H54 (cell line): ENCODE measurements around the gene SYMPK.
"Not testable (repeated sequence)": the region's sequence is repeated elsewhere in the genome, so short reads cannot be mapped to it uniquely, and the experiment has no call there.

ENCODE experiments used
- DNase-seq: peaks from one replicate; pipeline ENCODE4 v3.0.0; 2011; ENCODE audit warnings: low spot score, mixed read lengths; ENCODE audit not compliant: insufficient read length
- FAIRE-seq: peaks from 3 replicates; lab custom pipeline; 2011; peaks lifted over from hg19 to GRCh38; lab: Jason Lieb, UNC
- POLR2A ChIP-seq: IDR thresholded peaks from 2 replicates; pipeline ENCODE4 v1.6.1; 2011; ENCODE audit warnings: low read depth, mild to moderate bottlenecking, low read length

SYMPK gene

DNA sequence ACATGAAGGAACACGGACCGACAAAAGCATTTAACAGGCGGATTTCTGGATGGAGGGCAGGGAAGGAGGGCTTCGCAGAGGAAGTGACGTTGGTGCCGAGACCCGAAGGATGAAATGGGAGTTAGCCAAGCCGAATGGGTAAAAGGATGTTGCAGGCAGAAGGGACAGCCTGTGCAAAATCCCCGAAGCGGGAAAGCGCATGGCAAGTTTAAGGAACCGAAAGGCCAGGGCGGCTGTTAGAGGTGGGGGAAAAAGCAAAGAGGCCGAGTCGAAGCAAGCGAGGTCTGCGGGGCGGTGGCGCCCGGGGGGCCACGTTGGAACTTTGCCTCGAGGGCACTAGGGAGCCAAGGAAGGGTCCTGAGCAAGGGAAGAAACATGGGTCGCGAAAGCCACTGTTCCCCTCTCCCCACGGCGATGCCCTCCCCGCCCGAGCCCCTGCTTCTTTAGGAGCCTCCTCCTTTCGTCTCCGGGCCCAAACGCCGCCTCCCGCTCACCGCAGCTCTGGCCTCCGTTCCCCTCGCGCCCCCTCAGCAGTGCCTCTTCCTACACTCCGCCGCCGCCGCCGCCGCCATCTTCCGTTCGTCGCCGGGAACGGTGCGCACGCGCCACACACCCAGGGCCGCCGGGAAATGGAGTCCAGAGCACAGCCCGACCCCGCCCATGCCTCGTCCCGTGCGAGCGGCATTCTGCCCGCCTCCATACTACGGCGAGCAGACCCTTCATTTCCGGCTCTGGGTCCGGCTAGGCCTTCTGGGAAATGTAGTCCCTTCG is at the start of gene SYMPK:
Gene SYMPK, minus strand, starts transcription at position 584 of the 771 bp plus-strand sequence. CDS start 8,652 bp downstream, outside the sequence.
- FAIRE-seq (peak; percentile 65), DNase-seq (peak; percentile 96)
- TF ChIP-seq POLR2A: peak; percentile 41

DNA sequence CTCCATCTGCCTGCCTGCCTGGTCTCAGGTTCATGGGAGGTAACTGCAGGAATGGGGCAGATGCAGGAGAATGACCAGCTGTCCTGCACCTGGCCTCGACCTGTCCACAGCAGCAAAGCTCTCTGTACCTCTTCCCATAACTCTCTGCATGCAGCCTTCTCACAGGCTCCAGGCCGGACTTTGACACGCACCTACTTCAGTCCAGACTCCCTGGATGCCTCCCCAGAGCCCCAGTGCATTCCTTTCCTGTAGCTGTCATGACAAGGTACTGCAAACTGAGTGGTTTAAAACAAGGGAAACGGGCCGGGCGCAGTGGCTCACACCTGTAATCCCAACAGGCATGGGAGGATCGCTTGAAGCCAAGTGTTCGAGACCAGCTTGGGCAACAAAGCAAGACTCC is 48.3 kb upstream of the SYMPK start:
- TF ChIP-seq POLR2A: no peak
- FAIRE-seq (no peak), DNase-seq (no peak)

DNA sequence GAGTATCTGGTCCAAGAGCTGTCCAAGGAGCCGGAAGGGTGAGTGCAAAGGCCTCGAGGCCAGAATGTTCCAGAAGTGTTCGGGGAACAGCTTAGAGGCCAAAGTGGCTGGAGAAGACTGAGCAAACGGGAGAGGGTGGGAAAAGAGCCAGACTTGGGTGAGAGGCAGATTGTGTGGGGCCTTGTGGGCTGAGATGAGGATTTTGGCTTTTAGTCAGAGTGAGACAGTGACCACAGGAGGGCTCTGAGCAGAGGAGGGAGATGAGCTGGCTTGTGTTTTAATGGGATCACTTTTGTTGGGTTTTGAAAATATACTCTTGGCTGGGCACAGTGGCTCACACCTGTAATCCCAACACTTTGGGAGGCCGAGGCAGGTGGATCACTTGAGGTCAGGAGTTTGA is 46.0 kb upstream of the SYMPK start:
- no peak for FAIRE-seq
- no peak for TF ChIP-seq POLR2A
- no peak for DNase-seq

DNA sequence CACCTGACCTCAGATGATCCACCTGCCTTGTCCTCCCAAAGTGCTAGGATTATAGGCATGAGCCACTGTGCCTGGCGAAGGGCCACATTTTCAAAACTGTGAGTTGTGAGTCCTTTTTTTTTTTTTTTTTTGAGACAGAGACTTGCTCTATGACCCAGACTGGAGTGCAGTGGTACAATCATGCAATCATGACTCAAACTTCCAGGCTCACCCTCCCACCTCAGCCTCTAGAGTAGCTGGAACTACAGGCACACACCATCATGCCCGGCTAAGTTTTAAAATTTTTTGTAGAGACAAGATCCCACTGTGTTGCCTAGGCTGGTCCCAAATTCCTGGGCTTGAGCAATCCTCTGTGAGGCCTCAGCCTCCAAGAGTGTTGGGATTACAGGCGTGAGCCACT is 43.3 kb upstream of the SYMPK start:
- no peak for TF ChIP-seq POLR2A
- FAIRE-seq (no peak), DNase-seq (no peak)

DNA sequence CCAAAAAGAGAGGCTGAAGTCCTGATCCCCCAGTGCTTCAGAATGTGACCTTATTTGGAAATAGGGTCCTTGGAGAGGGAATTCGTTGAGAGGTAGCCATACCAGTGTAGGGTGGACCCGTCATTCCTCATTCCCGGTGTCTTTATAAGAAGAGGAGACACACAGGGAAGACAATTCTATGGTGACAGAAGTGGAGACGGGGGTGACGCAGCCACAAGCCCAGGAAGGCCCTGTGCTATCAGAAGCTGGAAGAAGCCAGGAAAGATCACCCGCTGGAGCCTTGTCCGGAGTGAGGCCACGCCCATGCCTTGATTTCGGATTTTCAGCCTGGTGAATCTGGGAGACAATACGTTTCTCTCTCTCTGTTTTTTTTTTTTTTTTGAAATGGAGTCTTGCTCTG is 42.1 kb upstream of the SYMPK start:
- TF ChIP-seq POLR2A: no peak
- DNase-seq (no peak), FAIRE-seq (no peak)

DNA sequence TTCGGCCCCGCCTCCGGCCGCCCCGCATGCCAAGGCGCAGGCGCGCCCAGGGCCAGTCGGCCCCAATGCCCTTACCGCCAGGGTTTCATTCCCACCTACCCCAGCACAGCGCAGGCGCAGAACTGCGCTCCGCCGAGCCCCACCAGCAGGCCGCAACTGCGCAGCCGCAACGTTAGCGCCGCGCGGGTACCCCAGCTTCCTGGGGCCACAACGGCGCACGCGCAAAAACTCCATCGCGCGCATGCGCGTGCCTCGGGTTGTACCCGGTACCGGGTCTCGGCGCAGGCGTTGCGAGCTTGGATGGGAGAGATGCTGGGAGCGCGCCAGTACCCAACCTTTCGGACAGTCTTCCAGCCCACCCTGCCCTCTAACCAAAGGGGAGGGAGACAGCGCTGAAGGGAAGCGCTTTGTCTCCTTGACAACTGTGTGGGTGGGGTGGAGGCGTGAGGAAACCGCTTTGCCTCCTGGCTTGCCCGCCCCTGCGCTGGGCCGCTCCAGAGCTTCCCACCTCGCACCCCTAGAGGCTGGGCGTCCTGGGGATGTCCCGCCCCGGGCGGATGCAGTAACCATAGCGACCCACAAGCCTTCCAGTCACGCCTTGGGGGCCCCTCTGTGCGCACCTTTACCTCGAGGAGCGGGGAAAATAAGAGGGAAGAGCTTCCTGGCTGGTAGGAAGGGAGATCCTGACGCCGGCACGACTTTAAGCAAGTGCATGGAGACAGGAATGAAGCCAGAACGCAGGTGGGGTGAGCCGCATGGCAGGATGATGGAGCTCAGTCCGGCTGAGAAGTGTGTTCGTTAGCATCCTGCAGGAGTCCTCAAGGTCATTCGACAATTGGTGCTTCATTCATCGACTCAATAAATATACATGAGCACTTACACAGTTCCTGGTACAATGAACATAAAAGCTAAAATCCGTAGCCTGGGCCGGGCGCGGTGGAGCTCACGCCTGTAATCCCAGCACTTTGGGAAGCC is 40.0 kb upstream of the SYMPK start:
- DNase-seq (peak; percentile 99), FAIRE-seq (peak; percentile 6)
- peak; percentile 69 for TF ChIP-seq POLR2A

DNA sequence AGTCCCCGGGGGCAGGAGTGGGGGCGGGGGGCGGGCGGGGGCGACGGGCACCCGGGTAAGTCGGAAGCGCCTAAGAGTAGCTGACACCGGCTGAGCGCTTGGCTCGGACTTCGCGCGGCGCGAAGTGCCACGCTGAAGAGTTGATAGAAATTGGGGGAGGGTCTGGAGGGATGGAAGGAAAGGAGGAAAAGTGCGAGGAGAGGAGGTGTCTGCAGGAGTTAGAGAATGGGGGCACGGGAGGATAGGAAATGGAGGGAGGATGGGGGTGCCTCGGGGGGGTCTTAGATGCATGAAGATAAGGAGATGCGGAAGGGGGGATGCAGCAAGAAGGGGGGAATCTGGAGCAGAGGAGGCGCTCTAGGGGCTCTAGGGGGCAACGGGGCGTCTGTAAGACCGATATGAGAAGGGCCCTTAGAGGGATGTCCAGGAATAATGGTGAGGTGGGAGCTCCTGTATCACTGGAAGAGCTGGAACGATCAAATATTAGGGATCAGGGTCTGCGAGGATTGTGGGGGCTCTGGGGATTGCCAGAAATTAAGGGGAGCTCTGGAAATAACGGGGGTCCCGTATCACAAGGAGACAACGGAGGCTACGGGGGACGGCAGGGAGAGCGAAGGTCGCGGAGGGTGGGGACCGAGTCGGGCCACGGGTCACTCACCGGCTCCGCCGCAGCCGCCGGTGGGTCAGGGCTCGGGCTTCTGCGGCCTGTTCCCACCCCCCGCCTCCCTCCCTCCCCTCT is 39.1 kb upstream of the SYMPK start, which contains the start of gene MYPOP:
Gene MYPOP, minus strand, starts transcription at position 702 of the 739 bp plus-strand sequence. CDS start 840 bp downstream, outside the sequence.
- TF ChIP-seq POLR2A: 0 out of 2 replicates have a peak, but pooled peaks have one; percentile 25
- no peak for DNase-seq
- no peak for FAIRE-seq

DNA sequence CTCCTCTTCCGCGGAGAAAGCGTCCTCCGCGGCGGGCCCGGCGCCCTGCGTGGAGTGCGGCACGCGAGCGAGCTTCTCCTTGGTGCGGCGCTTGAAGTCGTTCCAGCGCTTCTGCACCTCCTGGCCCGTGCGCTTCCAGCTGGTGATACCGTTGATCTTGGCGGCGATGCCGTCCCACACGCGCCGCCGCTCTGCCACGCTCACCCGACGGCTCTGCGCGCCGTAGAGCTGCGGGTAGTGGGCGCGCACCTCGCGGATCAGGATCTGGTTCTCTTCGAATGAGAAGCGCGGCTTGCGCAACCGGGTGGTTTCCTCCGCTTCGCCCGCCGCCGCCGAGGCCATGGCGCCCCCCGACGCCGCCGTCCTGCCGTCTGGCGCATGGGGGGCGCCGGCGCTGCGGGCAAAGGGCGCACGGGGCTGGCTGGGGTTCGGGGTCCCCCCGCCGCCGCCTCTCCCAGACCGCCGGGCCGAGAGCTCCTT is 38.5 kb upstream of the SYMPK start:
- FAIRE-seq (no peak), DNase-seq (no peak)
- no peak for TF ChIP-seq POLR2A

DNA sequence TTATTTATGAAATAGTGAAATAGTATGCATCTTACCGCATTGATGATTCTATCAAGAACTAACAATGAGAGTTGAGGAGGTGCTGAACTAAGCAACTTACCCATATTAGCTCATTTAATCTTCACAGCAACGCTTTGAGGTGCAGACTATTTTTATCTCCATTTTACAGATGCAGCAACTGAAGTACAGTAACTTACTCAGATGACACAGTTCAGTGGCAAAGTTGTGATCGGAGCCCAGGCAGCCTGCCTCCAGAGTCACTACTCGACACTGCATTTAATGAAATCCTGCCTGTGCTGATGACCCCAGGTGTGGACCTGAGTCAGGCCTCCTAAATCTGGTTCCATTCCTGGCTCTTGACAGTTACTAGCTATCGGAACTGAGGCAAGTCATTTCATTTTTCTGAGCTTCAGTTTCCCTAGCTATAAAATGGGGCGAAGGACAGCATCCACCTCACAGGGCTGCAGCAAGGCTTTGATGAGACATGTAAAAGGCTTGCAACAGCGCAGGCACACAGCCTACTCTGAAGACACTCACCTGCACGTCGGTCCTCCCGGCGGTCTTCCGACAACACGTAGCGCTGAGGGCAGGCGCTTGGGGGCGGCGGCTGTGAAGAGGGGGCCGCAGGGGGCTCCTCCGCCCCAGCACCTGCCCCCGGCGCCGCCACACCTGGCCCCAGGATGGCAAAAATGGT is 37.9 kb upstream of the SYMPK start:
- DNase-seq (no peak), FAIRE-seq (no peak)
- TF ChIP-seq POLR2A: no peak

DNA sequence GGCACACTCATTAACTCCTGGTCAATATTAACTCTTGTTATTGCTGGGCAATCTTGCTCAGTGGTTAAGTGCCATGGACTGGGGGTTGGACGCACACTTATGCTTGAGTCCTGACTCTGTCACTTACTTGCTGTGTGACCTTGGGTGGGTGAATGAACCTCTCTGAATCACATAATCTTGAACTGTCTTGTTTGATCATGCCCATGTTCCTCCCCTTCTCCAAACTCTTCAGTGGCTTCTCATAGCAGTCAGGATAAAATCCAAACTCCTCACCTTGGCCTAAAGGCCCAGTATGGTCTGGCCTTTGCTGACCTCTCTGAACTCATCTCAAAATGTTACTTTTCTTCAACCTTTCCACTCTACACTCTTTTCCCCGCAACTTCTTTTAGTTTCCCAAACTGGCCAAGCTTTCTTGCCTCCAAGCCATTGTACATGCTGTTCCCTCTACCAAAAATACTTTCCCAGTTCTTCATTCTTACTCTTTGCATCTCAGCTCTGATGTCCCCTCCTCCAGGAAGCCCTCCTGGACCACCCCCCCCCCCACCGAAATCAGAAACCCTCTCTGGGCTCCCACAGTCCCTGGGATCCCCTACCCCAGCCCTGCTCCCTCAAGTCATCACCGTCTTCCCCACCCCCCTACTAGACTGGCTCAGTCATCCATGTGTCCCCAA is 37.1 kb upstream of the SYMPK start:
- no peak for DNase-seq
- no peak for FAIRE-seq
- no peak for TF ChIP-seq POLR2A

DNA sequence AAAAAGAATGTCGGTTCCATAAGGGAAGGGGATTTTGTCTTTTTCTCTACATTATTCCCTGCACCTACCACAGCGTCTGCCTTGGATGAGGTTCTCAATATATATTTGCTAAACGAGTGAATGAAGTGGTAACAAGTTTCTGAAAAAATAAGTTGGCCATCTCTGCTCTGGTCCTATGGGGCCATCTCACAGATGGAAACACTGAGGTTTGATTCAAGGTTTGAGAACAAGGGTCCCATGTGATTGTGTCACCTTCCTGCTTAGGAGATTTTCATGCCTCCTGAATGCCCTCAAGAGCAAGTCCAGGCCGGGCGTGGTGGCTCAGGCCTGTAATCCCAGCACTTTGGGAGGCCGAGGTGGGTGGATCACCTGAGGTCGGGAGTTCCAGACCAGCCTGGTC is 36.3 kb upstream of the SYMPK start:
- FAIRE-seq: no peak
- no peak for DNase-seq
- TF ChIP-seq POLR2A: no peak

DNA sequence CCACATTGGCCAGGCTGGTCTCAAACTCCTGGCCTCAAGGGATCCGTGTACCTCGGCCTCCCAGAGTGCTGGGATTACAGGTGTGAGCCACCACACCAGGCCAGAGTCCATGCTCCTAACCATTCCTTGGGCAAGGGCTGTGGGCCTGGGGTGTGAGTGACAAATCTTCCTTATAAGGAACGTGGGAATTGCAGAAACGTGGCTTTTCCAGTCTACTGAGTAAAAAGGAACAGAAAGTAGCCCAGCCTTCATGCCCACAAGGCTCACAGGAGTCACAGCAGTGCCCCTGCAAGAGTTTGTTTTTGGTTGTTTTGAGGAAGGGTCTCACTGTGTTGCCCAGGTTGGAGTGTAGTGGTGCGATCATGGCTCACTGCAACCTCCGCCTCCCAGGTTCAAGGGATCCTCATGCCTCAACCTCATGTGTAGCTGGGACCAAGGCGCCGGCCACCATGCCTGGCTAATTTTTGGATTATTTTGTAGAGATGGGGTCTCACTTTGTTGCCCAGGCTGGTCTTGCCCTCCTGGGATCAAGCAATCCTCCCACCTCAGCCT is 34.4 kb upstream of the SYMPK start:
- TF ChIP-seq POLR2A: no peak
- no peak for FAIRE-seq
- DNase-seq: no peak

DNA sequence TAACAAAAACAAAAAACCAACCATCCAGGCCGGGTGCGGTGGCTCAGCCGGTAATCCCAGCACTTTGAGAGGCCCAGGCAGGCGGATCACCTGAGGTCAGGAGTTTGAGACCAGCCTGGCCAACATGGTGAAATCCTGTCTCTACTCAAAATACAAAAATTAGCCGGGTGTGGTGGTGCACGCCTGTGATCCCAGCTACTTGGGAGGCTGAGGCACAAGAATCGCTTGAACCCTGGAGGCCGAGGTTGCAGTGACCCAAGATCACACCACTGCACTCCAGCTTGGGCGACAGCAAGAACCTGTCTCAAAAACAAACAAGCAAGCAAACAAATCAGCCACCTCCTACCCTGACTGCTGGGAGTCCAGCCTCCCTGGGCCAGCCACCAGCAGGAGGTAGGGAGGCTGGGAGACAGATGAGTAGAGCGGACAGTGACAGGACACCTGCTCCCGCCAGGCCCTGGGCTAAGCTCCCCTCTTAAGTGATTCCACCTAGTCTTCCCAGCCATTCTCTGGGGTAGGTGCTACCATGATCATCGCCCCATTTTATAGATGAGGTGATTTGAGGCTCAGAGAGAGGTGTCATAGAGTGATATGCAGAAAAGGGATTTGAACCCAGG is 33.1 kb upstream of the SYMPK start:
- not testable (repeated sequence) for FAIRE-seq, DNase-seq
